DMS79 (cell line): ENCODE data around the gene TKTL2.

Experiments used
- DNase-seq: peaks from one replicate; lab custom pipeline; 2025; lab: John Stamatoyannopoulos, UW

Gene TKTL2, protein sequence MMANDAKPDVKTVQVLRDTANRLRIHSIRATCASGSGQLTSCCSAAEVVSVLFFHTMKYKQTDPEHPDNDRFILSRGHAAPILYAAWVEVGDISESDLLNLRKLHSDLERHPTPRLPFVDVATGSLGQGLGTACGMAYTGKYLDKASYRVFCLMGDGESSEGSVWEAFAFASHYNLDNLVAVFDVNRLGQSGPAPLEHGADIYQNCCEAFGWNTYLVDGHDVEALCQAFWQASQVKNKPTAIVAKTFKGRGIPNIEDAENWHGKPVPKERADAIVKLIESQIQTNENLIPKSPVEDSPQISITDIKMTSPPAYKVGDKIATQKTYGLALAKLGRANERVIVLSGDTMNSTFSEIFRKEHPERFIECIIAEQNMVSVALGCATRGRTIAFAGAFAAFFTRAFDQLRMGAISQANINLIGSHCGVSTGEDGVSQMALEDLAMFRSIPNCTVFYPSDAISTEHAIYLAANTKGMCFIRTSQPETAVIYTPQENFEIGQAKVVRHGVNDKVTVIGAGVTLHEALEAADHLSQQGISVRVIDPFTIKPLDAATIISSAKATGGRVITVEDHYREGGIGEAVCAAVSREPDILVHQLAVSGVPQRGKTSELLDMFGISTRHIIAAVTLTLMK

DNA sequence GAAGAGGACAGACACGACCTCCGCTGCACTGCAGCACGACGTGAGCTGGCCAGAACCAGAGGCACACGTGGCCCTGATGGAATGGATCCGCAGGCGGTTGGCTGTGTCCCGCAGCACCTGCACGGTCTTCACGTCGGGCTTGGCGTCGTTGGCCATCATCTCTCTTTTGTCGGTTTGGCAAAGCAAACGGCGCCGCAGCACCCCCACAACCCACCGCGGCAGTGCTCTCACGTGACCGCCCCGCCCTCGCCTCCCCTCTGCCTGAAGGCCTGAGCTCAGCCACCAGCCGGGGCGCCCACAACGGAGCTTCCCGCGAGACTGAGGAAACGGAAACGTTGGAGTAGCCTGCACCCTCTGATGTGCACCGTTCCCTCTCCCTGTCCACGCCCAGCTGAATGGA lies at the start of gene TKTL2:
TSS of gene TKTL2 (minus strand) at position 179 of the 400 bp plus-strand sequence. CDS start at position 159, 20 bp downstream.
- DNase-seq, result no peak

DNA sequence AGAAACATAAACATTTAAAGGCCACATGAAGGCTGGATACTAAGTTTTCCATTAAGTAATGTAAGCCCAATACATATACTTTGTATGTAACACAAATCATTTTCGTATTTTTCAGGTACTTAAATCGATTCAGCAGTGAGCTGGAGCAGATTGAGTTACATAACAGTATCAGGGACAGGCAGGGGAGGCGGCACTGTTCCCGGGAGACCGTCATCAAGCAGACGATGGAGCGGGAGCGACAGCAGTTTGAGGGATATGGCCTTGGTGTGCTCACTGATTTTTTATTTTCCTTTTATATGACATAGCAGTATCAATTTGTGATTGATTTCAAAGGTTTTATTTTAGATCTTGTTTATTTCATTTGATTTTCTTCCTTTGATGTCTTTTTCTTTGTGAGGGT lies 41.6 kb upstream of the TKTL2 start:
- no peak for DNase-seq

DNA sequence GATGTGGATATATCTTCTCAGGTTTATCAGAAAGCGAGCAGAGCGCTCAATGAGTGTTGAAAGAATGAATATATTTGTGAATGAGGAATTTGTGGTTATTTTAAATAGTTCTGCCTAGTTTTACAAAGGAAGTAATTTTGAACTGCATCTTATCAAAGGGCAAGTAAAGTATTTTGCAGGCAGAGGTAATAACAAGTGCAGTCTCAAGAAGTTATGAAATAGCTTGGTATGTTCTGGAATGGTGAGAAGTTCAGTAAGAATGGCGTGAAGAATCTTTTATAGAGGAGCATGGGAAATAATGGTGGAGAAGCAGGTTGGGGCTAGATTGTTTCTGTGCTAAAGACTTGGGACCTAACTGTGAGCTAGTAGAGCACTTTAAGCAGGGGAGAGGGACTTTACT lies 31.8 kb upstream of the TKTL2 start:
- no peak for DNase-seq

DNA sequence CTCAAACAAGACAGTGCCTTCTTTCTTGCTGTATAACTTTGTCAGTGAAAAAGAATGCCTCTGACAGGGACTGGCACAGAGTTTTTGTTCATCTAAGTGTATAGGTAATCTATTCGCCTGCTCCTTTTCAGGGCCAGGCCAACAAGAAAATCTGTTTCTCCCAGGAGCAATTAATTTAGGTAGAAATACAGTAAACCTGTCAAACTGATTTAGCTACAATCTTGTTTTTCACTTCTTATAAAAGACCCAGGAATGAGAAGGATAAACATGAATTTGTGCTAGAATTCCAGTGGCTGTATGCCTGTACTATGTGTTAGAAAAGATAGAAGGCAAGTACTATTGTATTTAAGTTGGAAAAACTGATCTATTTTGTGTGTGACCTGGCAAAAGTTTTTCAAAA lies 27.0 kb upstream of the TKTL2 start:
- DNase-seq, result no peak

DNA sequence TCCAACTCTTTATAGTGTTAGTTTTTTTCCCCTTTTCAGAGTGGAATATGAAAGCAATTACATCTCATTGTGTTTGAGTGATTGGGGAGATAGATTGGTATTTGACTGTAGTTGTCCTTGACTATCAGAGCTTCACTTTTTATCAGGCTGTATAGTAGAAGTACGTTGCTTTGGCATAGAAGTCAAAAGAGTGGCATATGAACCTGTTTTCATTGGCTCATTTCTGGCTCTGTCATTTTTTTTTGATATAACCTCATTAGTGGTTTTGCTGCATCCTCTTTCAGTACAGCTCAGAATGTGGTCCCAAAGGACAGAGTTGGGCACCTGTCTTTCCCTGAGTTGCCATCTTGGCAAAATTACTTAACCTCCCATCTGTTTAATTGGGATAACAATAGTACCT lies 22.3 kb upstream of the TKTL2 start:
- no peak for DNase-seq

DNA sequence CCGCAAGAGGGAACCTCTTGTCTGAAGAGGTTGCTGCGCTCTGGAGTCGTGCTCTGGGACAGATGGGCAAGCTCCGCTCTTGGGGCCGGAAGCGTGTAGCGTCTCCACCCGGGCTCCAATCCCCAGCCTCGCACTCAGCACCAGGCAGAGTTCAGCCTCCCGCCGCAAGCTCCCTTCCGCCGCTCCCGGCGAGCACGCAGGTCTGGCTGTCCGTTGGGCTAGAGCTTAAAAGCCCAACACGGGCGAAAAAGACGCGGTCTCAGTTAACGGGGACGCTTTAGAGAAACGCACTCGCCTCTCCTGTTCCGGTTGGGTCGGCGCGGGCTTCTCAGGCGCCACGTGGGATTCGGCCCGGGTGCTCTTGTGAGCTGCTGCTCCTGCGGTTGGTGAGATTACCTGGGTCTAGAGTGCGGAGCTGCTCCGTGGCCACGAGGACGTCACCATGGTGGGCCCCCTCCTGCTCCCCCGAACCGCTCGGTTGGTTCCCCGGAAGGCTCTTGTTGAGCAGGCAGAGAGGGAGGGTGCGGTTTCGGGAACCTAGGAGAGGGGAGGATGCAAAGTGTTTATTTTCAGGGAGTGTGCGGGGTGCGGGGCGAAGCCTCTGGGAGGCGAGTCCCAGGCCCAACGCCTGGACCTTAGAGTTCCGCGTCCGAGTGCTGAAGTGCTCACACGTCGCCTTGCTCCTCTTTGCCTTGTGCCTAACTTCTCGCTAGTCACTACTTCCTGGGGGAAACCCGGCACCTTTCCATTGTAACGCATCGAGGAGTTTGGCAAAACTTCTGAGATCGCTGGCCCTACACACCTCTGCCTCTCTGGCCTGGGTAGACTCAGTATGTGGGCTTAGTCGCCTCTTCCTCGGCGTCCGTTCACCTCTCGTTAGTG lies 21.0 kb upstream of the TKTL2 start, which contains the start of gene TMA16:
TSS of gene TMA16 (plus strand) at position 331 of the 882 bp plus-strand sequence. CDS start at position 443, 112 bp downstream.
- peak; percentile 90 for DNase-seq

DNA sequence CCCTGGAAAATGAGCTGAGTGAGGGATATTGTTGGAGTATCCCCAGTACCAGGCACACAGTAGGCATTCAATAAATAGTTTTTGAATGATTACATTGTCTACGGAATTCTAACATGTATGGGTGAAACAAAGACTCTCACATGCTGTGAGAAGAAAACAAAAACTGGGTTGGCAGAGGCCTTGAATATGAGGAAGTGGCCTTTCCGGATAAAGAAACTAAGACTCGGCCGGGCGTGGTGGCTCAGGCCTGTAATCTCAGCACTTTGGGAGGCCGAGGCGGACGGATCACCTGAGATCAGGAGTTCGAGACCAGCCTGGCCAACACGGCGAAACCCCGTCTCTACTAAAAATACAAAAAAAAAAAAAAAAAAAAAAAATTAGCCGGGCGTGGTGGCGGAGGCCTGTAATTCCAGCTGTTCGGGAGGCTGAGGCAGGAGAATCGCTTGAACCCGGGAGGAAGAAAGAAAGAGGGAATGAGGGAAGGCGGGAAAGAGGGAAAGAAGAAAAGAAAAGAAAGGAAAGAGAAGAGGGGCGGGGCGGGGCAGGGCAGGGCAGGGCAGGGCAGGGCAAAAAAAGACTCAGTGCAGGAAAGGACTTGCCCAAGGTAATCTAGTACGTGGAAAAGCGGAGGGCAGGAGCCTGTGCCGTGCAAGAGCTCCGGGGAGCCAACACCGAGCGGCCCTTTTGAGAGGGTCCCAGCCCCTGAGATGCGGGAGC lies 20.2 kb upstream of the TKTL2 start:
- no peak for DNase-seq

DNA sequence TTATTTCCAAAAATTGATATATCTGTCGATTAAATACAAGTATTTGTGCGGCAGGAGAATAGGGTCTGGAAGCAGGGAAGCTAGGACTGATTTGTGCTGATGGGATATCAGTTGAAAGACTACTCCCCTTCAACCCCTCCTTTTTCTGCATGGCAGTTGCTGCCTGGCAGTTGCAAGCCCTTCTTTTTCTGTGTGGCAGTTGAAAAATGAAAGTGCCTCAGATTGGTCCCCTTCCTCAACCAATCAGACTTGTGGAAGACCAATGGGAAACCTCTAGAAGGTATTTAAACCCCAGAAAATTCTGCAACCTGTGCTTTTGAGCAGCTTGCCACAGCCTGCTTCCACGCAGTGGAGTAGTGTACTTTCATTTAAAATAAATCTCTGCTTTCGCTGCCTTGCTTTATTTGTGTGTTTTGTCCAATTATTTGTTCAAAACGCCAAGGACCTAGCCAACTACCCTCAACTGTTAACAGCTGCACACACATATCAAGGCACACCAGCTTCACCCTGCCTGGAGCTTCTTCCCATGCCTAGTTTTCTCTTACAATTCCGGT lies 19.5 kb upstream of the TKTL2 start:
- DNase-seq, result no peak

DNA sequence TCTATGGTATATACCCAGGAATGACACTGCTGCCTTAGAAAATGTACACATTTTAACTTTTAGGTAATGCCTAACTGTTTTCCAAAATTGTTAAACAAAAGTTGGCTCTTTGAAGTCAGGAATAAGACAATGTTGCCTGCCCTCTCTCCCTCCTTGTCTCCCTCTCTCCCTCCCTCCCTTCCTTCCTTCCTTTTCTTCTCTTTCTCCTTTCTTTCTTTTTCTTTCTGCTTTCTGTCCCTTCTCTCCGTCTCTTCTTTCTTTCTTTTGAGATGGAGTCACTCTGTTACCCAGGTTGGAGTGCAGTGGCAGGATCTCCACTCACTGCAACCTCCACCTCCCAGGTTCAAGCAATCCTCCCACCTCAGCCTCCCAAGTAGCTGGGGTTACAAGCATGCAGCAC lies 16.4 kb upstream of the TKTL2 start:
- DNase-seq, result no peak

DNA sequence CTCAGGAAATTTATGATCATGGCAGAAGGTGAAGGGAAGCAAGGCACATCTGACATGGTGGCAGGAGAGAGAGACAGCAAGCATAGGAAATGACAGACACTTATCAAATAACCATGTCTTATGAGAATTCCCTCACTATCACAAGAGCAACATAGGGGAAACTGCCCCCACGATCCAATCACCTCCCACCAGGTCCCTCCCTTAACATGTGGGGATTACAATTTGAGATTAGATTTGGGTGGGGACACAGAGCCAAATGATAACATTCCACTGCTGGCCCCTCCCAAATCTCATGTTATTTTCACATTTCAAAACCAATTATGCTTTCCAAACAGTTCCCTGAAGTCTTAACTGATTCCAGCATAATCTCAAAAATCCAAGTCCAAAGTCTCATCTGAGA lies 12.8 kb upstream of the TKTL2 start:
- no peak for DNase-seq

DNA sequence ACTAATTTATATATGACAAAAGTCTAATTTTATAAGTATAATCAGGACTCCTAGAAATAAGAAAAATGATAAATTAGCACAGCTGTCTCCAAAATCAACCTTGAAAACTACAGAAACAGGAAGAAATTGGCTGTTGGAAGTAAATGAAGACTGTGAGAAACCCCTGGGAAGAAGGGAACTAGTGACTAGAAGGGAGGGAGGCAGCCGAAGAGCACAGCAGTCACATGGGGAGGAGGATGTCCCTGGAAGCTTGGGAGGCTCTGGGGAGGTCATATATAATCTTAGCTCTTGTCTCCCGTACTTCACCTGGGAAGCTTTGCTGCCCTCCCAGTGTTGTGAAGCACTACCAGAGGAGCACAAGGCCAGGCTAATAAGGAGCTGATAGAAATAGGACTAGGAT lies 12.0 kb upstream of the TKTL2 start:
- DNase-seq, result no peak

DNA sequence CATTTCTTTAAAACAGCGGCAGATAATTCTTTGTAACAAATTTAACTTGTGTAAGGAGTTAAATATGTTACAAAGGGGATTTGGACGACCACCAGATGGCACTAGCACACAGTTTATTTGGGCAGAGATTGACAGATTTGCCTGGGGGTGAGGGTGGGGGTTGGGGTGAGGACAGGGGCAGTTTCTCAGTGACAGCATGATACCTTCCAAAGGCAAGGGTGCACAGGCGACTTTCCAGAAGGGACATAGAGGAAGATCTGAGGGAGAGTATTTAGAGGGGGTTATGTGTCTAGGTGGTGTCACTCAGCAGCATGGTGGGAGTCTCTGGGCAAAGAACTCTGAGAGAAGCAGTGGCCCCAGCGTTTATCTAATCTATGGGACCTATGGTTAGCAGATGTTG lies 11.4 kb upstream of the TKTL2 start:
- no peak for DNase-seq

DNA sequence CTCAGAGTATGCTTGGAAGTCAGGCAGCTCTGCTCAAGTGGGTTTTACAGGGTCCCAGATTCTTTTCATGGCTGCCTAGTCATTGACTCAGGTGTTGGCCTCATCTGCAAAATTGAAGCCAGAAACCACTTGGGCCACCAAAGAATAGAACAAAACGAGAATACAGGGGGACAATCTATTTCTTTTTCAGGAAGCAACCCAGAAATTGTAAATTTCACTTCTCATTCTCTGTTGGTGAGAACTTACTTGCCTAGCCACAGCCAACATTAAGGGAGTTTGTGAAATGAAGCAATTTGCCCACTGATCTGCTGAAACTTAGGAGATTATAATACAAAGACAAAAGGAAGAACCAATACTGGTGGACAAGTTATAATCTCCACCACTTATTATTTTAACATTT lies 8.6 kb upstream of the TKTL2 start:
- DNase-seq, result no peak

DNA sequence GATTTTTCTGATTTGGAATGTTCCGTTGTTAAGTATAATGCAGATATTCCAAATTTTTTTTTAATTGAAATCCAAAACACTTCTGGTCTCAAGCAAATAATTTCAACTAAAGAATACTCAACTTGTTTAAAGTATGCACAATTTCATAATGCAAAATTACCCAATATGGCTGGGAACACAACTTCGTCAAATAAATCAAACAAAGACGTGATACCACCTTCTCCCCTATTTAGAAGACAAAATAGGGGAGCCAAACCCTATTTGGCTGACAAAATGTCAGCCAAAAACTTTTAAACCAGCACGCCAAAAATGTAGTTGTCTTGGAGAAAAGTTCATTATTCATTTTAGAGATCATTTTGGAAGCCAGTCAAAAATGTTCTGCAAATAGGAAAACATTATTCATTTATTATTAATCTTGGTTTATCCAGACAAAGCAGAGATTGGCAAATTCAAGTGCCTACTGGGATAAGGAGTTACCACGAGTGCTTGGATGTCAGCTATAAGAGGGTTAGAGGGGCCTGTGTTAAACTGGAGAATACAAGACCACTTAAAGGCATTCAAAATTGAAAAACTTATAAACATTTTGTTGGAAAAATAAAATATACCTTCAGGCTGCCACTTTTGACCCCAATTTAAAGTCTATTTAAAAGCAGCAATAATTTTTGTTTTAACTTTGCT lies 3.3 kb upstream of the TKTL2 start:
- no peak for DNase-seq

DNA sequence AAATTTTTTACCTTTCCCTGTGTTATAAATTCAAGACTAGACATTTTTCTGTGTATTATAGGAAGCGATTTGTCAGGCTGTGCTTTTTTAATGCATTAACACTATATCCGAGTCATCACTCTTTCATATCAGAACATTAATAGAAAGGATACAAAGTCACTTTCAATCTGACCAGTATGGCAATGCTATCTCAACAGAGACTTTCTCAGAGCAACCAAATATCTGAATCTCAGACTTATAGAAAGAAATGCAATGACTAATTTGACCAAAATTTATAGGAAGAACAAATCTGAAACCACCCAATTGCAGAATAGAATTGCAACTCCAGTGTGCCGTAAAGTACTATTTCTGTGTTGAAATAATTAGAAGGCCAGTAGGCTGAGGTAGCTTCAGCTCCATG lies 473 bp upstream of the TKTL2 start:
- DNase-seq, result no peak

DNA sequence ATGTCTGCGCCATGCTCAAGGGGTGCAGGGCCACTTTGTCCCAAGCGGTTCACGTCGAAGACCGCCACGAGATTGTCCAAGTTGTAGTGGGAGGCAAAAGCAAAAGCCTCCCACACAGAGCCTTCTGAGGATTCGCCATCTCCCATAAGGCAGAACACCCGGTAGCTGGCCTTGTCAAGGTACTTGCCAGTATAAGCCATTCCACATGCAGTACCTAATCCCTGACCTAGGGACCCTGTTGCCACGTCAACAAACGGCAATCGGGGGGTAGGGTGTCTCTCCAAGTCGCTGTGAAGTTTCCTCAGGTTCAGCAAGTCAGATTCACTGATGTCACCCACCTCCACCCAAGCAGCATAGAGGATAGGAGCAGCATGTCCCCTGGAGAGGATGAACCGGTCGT lies 424 bp downstream of the TKTL2 start:
- no peak for DNase-seq

DNA sequence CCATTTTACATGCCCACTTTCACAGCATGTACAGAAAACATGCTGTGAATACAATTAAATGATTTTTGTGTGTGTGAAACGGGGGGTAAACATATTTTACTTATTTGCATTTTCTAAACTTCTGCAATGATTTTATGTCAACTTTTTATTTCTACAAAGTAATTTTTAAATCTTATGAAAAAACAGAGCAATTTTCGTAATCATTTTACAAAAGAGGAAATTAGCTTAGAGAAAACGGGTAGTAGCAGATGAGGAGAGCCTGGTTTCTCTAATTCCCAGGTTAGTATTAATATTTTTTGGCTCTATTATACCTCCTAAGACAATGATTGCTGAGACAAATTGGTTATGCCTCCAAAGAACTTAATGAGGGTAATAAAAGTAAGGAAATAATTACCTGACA lies 3.2 kb downstream of the TKTL2 start:
- no peak for DNase-seq

DNA sequence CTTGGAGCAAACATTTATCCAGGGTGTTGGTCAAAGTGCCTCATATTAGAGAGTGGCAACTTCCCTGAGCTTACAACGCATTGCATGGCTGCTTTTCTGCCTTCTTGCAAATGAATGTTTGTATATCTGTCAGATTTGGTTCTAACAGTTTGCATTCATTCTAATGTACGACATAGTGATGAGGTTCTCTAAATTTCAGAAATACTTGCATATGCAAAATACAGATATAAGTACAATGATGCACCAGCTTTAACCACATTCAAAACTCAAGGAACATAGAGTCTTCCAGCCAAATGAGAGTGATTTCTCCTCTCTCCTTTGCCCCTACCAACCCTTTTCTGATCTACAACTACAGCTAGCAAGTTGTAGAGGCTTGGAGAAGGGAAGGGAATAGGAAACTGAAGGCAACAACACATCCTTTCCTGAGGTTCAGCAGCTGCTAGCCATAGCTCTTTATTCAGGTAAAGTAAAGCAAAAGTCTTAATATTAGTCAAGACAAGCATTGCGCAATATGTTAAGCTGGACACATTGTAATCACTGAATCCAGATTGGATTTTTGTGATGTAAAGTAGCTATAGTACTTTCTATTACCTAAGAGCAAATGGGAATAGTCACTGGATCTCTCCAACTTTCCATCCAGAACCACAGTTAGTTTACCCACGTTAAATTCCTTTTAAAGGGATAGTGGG lies 6.3 kb downstream of the TKTL2 start:
- no peak for DNase-seq

DNA sequence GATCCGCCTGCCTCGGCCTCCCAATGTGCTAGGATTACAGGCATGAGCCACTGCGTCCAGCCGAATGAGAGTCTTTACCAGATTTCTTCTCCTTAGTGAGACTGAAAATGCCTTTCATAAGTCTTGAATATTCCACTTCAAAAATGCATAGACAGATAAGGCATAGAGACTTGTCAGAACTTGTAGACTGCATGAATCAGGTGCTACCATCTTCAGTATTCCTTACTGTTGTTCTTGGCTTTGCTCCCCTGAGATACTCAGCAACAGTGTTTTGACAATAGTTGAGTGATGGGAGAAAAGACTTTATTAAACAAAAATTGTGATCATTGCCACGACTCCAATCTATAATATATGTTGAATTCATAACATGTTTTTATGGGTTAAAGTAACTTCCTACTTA lies 11.0 kb downstream of the TKTL2 start:
- DNase-seq, result no peak

DNA sequence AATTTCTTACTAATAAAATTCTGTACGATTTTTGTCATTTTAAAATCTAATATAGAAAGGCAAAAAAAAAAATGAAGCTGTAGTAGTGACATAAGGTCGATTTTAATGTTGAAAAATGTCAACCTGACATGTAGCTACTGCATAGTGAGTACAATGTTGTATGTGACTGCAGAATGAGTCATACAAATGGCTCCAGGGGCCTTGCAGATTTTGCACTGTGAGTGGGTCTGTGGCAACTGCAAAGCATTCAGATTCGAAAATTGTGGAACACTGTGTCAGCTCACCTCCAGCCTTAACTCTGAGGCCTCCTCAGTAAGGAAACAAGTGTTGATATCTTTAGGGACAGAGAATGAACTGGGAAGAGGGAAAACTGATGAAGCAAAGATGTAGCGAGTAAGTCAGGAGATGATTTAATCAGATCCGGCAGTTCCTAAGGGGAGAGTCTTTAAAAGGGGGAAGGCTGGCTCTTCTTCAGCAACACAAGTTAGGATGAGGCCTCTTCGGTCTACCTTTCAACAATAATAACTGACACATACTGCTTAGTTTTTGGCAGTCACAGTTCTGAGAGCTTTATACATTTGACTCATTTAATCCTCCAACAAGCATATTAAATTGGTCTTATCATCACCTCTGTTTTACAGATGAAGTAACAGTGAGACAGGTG lies 24.9 kb downstream of the TKTL2 start:
- DNase-seq, result no peak
